ENCODE results near the gene CSRNP3.

DNA sequence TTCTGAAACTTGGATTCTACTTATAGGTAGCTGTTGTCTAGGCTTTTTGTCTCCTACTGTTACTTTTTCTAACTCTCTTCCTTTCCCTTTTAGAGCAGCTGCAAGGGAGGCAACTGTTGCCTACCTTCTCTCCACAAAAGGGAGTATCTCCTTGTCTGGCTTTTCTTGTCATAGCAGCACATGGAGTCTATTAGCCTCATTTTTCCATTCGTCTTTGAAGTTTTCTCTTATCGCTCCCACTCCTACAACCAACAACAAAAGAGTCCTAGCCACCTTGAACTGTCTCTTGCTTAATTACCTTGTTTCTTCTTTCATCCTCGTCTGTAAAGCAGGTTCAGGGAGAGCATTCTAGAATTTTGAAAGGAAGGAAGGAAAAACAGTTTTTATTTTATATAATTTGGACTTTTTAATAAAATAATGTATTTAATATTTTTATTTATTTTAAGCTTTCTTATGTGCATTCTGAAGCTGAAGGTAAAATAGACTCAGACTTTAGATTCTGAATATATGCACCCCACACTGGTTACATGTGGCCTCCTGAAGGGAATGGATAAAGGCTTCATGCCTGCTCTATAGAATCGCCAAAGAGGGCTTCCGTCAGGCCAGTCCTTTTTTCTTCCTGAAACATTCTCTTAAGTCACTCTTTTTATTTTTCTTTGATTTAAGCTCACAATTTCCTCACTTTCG, 154.4 kb downstream of the CSRNP3 start:
- TF ChIP-seq, protein P1, sequence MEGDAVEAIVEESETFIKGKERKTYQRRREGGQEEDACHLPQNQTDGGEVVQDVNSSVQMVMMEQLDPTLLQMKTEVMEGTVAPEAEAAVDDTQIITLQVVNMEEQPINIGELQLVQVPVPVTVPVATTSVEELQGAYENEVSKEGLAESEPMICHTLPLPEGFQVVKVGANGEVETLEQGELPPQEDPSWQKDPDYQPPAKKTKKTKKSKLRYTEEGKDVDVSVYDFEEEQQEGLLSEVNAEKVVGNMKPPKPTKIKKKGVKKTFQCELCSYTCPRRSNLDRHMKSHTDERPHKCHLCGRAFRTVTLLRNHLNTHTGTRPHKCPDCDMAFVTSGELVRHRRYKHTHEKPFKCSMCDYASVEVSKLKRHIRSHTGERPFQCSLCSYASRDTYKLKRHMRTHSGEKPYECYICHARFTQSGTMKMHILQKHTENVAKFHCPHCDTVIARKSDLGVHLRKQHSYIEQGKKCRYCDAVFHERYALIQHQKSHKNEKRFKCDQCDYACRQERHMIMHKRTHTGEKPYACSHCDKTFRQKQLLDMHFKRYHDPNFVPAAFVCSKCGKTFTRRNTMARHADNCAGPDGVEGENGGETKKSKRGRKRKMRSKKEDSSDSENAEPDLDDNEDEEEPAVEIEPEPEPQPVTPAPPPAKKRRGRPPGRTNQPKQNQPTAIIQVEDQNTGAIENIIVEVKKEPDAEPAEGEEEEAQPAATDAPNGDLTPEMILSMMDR (IDR thresholded peaks at IDR 0.05), result no peak
- no peak for TF ChIP-seq POLR2A (IDR thresholded peaks at IDR 0.05)
